Caco-2 (cell line): ENCODE measurements around the gene DNASE2B. TPM values are rescaled to one million over a fixed set of nuclear protein-coding genes. Genes with fewer than 3 reads are reported as not detected.

Experiments used
- BruUV-seq: library from RNA; stranded (reverse); fragments of 400-500 nt; replicated peaks from 2 replicates; lab custom pipeline; 2021; lab: Mats Ljungman, UMichigan
- CTCF ChIA-PET: fragments of 300-600 bp; sonication (Branson Sonifier 250); formaldehyde crosslinking; loops from one replicate; lab custom pipeline; 2022; ENCODE audit warnings: antibody characterized with exemption; lab: Charles Lee
- POLR2A ChIA-PET: fragments of 300-600 bp; sonication (Branson Sonifier 250); formaldehyde crosslinking; loops from one replicate; lab custom pipeline; 2022; ENCODE audit warnings: antibody characterized with exemption; lab: Charles Lee
- DNase-seq, 2 experiments: peaks; one replicate each; pipeline versions ENCODE4 v3.0.0 to v3.0.0-alpha.2; 2020 to 2022
- H3K27me3 ChIP-seq: replicated peaks from 2 replicates; pipeline ENCODE4 v1.6.0; 2011; ENCODE audit warnings: low read length; ENCODE audit not compliant: control insufficient read depth, insufficient read depth
- H3K36me3 ChIP-seq: 2 replicates; pipeline ENCODE4 v1.5.1; 2011; ENCODE audit warnings: low read length; ENCODE audit not compliant: control insufficient read depth, insufficient read depth
- H3K4me1 ChIP-seq: fragments of 250-450 bp; sonication (Bioruptor Pico); 2 replicates; pipeline ENCODE4 v1.5.1; 2020; ENCODE audit warnings: mild to moderate bottlenecking
- H3K4me3 ChIP-seq: 2 replicates; pipeline ENCODE4 v1.5.1; 2011; ENCODE audit warnings: low read depth, mild to moderate bottlenecking, control low read depth, low read length
- H3K9me3 ChIP-seq: fragments of 250-450 bp; sonication (Bioruptor Pico); 2 replicates; pipeline ENCODE4 v1.5.1; 2020; ENCODE audit warnings: mild to moderate bottlenecking, moderate library complexity
- H3K27ac Mint-ChIP-seq: one replicate; pipeline ENCODE4 v1.8.0; 2022; ENCODE audit warnings: mixed read lengths; ENCODE audit not compliant: unreplicated experiment
- H3K27me3 Mint-ChIP-seq: one replicate; pipeline ENCODE4 v1.8.0; 2022; ENCODE audit warnings: mixed read lengths; ENCODE audit not compliant: insufficient read depth, unreplicated experiment
- H3K36me3 Mint-ChIP-seq: one replicate; pipeline ENCODE4 v1.8.0; 2022; ENCODE audit warnings: mild to moderate bottlenecking, mixed read lengths; ENCODE audit not compliant: insufficient read depth, unreplicated experiment
- H3K4me1 Mint-ChIP-seq: one replicate; pipeline ENCODE4 v1.8.0; 2022; ENCODE audit warnings: low read depth, mixed read lengths; ENCODE audit not compliant: unreplicated experiment
- H3K4me3 Mint-ChIP-seq: one replicate; pipeline ENCODE4 v1.8.0; 2022; ENCODE audit warnings: mild to moderate bottlenecking, moderate library complexity, mixed read lengths; ENCODE audit not compliant: unreplicated experiment
- H3K9me3 Mint-ChIP-seq: one replicate; pipeline ENCODE4 v1.8.0; 2022; ENCODE audit warnings: mixed read lengths; ENCODE audit not compliant: unreplicated experiment
- CTCF ChIP-seq, 2 experiments: fragments of 200-600 bp in 1 of 2; IDR thresholded peaks; 1 replicate in 1 of 2; 2 replicates in 1 of 2; pipeline versions ENCODE4 v1.5.1 to v1.8.0; 2011 to 2022; ENCODE audit warnings: antibody characterized with exemption in 1 of 2, control low read depth in 1 of 2, inconsistent platforms in 1 of 2, low read depth in 1 of 2, low read length in 1 of 2, mild to moderate bottlenecking in 1 of 2, moderate library complexity in 1 of 2; ENCODE audit not compliant: insufficient read depth in 1 of 2, severe bottlenecking in 1 of 2, unreplicated experiment in 1 of 2
- intact Hi-C: fragments of 100-400 bp; cut with micrococcal nuclease; formaldehyde crosslinking; loops from one replicate; pipeline ENCODE4 v1.10.0; 2022; ENCODE audit not compliant: unreplicated experiment
- total RNA-seq: library from RNA; stranded (reverse); gene quantifications from 2 replicates; pipeline ENCODE4 v1.2.3, GENCODE V29; 2022

DNASE2B gene
- total RNA-seq, 1 experiment from 2014 or later, result not detected

- no peaks in the 10 kb centered on the region for H3K9me3 ChIP-seq
- no peak overlapping the region for H3K4me3 ChIP-seq
- no peaks in the 10 kb centered on the region for H3K9me3 Mint-ChIP-seq
- H3K4me1 Mint-ChIP-seq, result no peaks in the 10 kb centered on the region
- POLR2A ChIA-PET, result no interaction called here
- H3K27ac Mint-ChIP-seq, result no peak overlapping the region
- intact Hi-C loops, result no loop called here
- H3K36me3 Mint-ChIP-seq, result no peaks in the 10 kb centered on the region
- no TSS peak for BruUV-seq
- no peak overlapping the region for H3K4me3 Mint-ChIP-seq
- H3K4me1 ChIP-seq, result no peaks in the 10 kb centered on the region
- H3K36me3 ChIP-seq, result no peaks in the 10 kb centered on the region
- CTCF ChIA-PET, result no interaction called here
- TF ChIP-seq CTCF (IDR thresholded peaks at IDR 0.05; ENCODE audit: insufficient read depth in 1 of 2, low read depth in 1 of 2, low read length in 1 of 2, severe bottlenecking in 1 of 2, unreplicated experiment in 1 of 2), result no peak
- H3K27me3 Mint-ChIP-seq, result no peaks in the 10 kb centered on the region
- no peak for DNase-seq
- H3K27me3 ChIP-seq, result no peaks in the 10 kb centered on the region
These were observed 11.4 kb upstream of the DNASE2B start for GRCh38 chr1:84386716-84387479.

- H3K4me3 ChIP-seq, result no peak overlapping the region
- no peak for DNase-seq
- H3K4me1 ChIP-seq, result no peaks in the 10 kb centered on the region
- no peaks in the 10 kb centered on the region for H3K9me3 Mint-ChIP-seq
- POLR2A ChIA-PET, result no interaction called here
- no peak overlapping the region for H3K4me3 Mint-ChIP-seq
- H3K27ac Mint-ChIP-seq, result no peak overlapping the region
- no TSS peak for BruUV-seq
- H3K27me3 ChIP-seq, result no peaks in the 10 kb centered on the region
- TF ChIP-seq CTCF (IDR thresholded peaks at IDR 0.05; ENCODE audit: insufficient read depth in 1 of 2, low read depth in 1 of 2, low read length in 1 of 2, severe bottlenecking in 1 of 2, unreplicated experiment in 1 of 2), result no peak
- CTCF ChIA-PET, result no interaction called here
- H3K9me3 ChIP-seq, result no peaks in the 10 kb centered on the region
- H3K36me3 Mint-ChIP-seq, result no peaks in the 10 kb centered on the region
- no peaks in the 10 kb centered on the region for H3K4me1 Mint-ChIP-seq
- H3K36me3 ChIP-seq, result no peaks in the 10 kb centered on the region
- H3K27me3 Mint-ChIP-seq, result no peaks in the 10 kb centered on the region
- intact Hi-C loops, result no loop called here
These were observed 10.7 kb upstream of the DNASE2B start for GRCh38 chr1:84387480-84388163.

DNA sequence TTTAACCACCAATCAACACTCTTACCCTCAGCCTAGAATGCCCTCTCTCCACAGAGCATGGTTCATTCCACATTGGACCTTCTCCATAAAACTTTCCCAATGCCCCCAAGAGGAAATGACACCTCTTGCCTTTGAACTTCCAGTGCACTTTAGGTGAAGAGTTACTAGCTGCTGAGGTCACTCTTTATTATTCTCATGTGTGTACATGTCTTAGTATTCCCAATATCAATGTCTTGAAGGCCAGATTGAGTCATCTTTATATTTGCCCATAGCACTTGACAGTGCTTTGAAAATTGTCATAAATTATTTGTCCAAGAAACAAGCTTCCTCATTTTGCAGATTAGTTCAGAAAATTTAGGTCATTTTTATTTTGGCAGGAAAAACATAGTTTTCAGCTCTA is 8.1 kb upstream of the DNASE2B start:
- Mint-ChIP-seq H3K9me3 (no peaks in the 10 kb centered on the region), H3K36me3 (no peaks in the 10 kb centered on the region), H3K4me1 (no peaks in the 10 kb centered on the region), H3K27me3 (no peaks in the 10 kb centered on the region), H3K27ac (no peak overlapping the region), H3K4me3 (no peak overlapping the region)
- H3K36me3 ChIP-seq, result no peaks in the 10 kb centered on the region
- H3K27me3 ChIP-seq, result no peaks in the 10 kb centered on the region
- ChIA-PET CTCF (interaction anchor here (0.6 kb wide), 1 partner anchor 459 kb away, joined by 3 read pairs; no protein-coding TSS in a partner anchor), POLR2A (no interaction called here)
- H3K4me3 ChIP-seq, result no peak overlapping the region
- BruUV-seq, result no TSS peak
- H3K4me1 ChIP-seq, result no peaks in the 10 kb centered on the region
- H3K9me3 ChIP-seq, result no peaks in the 10 kb centered on the region
- intact Hi-C loops, result no loop called here
- no peak for TF ChIP-seq CTCF (IDR thresholded peaks at IDR 0.05; ENCODE audit: insufficient read depth in 1 of 2, low read depth in 1 of 2, low read length in 1 of 2, severe bottlenecking in 1 of 2, unreplicated experiment in 1 of 2)
- DNase-seq, result no peak
